IMR-90 (cell line): ENCODE results near the gene SUPT3H. TPM values are rescaled to one million over a fixed set of nuclear protein-coding genes. Genes with fewer than 3 reads are reported as not detected.

Experiments used
- ATAC-seq: fragments of 200-7000 bp; cut with Tn5 transposase; 2 replicates; pipeline ENCODE4 v1.9.1; 2020; ENCODE audit warnings: low read depth, mild to moderate bottlenecking, moderate library complexity
- BruUV-seq: library from RNA; stranded (reverse); fragments of 400-500 nt; replicated peaks from 2 replicates; lab custom pipeline; 2021; lab: Mats Ljungman, UMichigan
- CTCF ChIA-PET: fragments of 300-600 bp; formaldehyde crosslinking; extraction: SDS; loops from one replicate; lab custom pipeline; 2021; ENCODE audit warnings: antibody characterized with exemption; lab: Yijun Ruan, JAX
- POLR2A ChIA-PET: fragments of 300-600 bp; sonication (Branson Sonifier 250); formaldehyde crosslinking; loops from one replicate; lab custom pipeline; 2022; ENCODE audit warnings: antibody characterized with exemption; ENCODE audit not compliant: unreplicated experiment; lab: Charles Lee
- DNase-seq: peaks from one replicate; pipeline ENCODE4 v3.0.0; 2013
- H2AFZ ChIP-seq: replicated peaks from 2 replicates; pipeline ENCODE3; 2013; ENCODE audit warnings: low read length, mild to moderate bottlenecking; ENCODE audit not compliant: poor library complexity
- H2AK5ac ChIP-seq: 2 replicates; pipeline ENCODE4 v1.6.1; 2013; ENCODE audit warnings: low read depth, low read length, inconsistent platforms
- H2AK9ac ChIP-seq: replicated peaks from 2 replicates; pipeline ENCODE3; 2013; ENCODE audit warnings: mild to moderate bottlenecking, low read depth, low read length, moderate library complexity; ENCODE audit not compliant: poor library complexity
- H2BK120ac ChIP-seq: 2 replicates; pipeline ENCODE4 v1.6.1; 2013; ENCODE audit warnings: low read depth, low read length, inconsistent platforms
- H2BK15ac ChIP-seq: 3 replicates; pipeline ENCODE4 v1.6.1; 2013; ENCODE audit warnings: low read depth, low read length, inconsistent platforms
- H2BK20ac ChIP-seq: 2 replicates; pipeline ENCODE4 v1.6.1; 2013; ENCODE audit warnings: low read depth, mild to moderate bottlenecking, inconsistent platforms, low read length, moderate library complexity
- H2BK5ac ChIP-seq: 2 replicates; pipeline ENCODE4 v1.6.1; 2013; ENCODE audit warnings: mild to moderate bottlenecking, low read depth, low read length, inconsistent platforms; ENCODE audit not compliant: poor library complexity, severe bottlenecking
- H3K14ac ChIP-seq: replicated peaks from 2 replicates; pipeline ENCODE4 v1.6.1; 2013; ENCODE audit warnings: low read depth, low read length, inconsistent platforms
- H3K18ac ChIP-seq: 2 replicates; pipeline ENCODE4 v1.6.1; 2013; ENCODE audit warnings: low read depth, low read length, control low read depth
- H3K23ac ChIP-seq: 2 replicates; pipeline ENCODE4 v1.6.1; 2013; ENCODE audit warnings: low read depth, low read length, inconsistent platforms
- H3K27ac ChIP-seq: 2 replicates; pipeline ENCODE4 v1.5.1; 2013; ENCODE audit warnings: mild to moderate bottlenecking, control low read depth, low read length; ENCODE audit not compliant: insufficient read depth
- H3K27me3 ChIP-seq: 2 replicates; pipeline ENCODE4 v1.6.1; 2013; ENCODE audit warnings: low read length; ENCODE audit not compliant: control insufficient read depth, insufficient read depth
- H3K36me3 ChIP-seq: 2 replicates; pipeline ENCODE4 v1.6.1; 2013; ENCODE audit warnings: low read length, mixed read lengths; ENCODE audit not compliant: control insufficient read depth, insufficient read depth
- H3K4ac ChIP-seq: 2 replicates; pipeline ENCODE4 v1.6.1; 2013; ENCODE audit warnings: low read depth, low read length, inconsistent platforms
- H3K4me1 ChIP-seq: 2 replicates; pipeline ENCODE4 v1.6.1; 2013; ENCODE audit warnings: low read length, mixed read lengths; ENCODE audit not compliant: control insufficient read depth, insufficient read depth
- H3K4me2 ChIP-seq: 2 replicates; pipeline ENCODE4 v1.6.1; 2013; ENCODE audit warnings: low read depth, mild to moderate bottlenecking, control low read depth, low read length, moderate library complexity
- H3K4me3 ChIP-seq: 2 replicates; pipeline ENCODE4 v1.5.1; 2013; ENCODE audit warnings: low read depth, mild to moderate bottlenecking, control low read depth, low read length, moderate library complexity; ENCODE audit not compliant: insufficient read depth
- H3K56ac ChIP-seq: 2 replicates; pipeline ENCODE4 v1.6.1; 2013; ENCODE audit warnings: low read length, inconsistent platforms; ENCODE audit not compliant: insufficient read depth; ENCODE audit errors: extremely low read depth
- H3K79me1 ChIP-seq, 2 experiments: 2 replicates each; pipeline ENCODE4 v1.6.1; 2013; ENCODE audit warnings: low read length in 2 of 2, inconsistent platforms in 1 of 2, low read depth in 1 of 2
- H3K9ac ChIP-seq: 2 replicates; pipeline ENCODE4 v1.6.1; 2013; ENCODE audit warnings: low read depth, low read length, control low read depth
- H3K9me1 ChIP-seq: 2 replicates; pipeline ENCODE4 v1.6.1; 2013; ENCODE audit warnings: low read length, inconsistent platforms; ENCODE audit not compliant: insufficient read depth
- H3K9me3 ChIP-seq: 2 replicates; pipeline ENCODE4 v1.6.1; 2013; ENCODE audit warnings: low read length; ENCODE audit not compliant: control insufficient read depth, insufficient read depth
- H4K20me1 ChIP-seq: 2 replicates; pipeline ENCODE4 v1.6.1; 2013; ENCODE audit warnings: low read length, inconsistent platforms; ENCODE audit not compliant: insufficient read depth
- H4K5ac ChIP-seq: 2 replicates; pipeline ENCODE4 v1.6.1; 2013; ENCODE audit warnings: mild to moderate bottlenecking, low read depth, low read length, control low read depth
- H4K8ac ChIP-seq, 2 experiments: 2 replicates each; pipeline ENCODE4 v1.6.1; 2013; ENCODE audit warnings: low read depth in 2 of 2, low read length in 2 of 2, control low read depth in 1 of 2, inconsistent platforms in 1 of 2
- H4K91ac ChIP-seq: 2 replicates; pipeline ENCODE4 v1.6.1; 2013; ENCODE audit warnings: low read depth, low read length, inconsistent platforms; ENCODE audit not compliant: insufficient read depth
- CEBPB ChIP-seq: IDR thresholded peaks from 2 replicates; pipeline ENCODE4 v1.6.1; 2012; ENCODE audit warnings: low read depth, low read length, improper control_type of control experiment
- CTCF ChIP-seq: conservative IDR thresholded peaks from 2 replicates; pipeline ENCODE4 v1.5.1; 2012; ENCODE audit warnings: mild to moderate bottlenecking, low read depth, low read length, improper control_type of control experiment
- MXI1 ChIP-seq: IDR thresholded peaks from 2 replicates; pipeline ENCODE4 v1.6.1; 2012; ENCODE audit warnings: low read depth, mild to moderate bottlenecking, low read length, moderate library complexity, borderline replicate concordance
- RAD21 ChIP-seq: IDR thresholded peaks from 2 replicates; pipeline ENCODE4 v1.6.1; 2012; ENCODE audit warnings: low read length, improper control_type of control experiment
- RCOR1 ChIP-seq: IDR thresholded peaks from 2 replicates; pipeline ENCODE4 v1.6.1; 2012; ENCODE audit warnings: mild to moderate bottlenecking, low read length, improper control_type of control experiment; ENCODE audit not compliant: insufficient replicate concordance
- SMC3 ChIP-seq: fragments of 150-350 bp; IDR thresholded peaks from 2 replicates; pipeline ENCODE4 v1.6.1; 2016; ENCODE audit warnings: low read depth, mild to moderate bottlenecking, antibody characterized with exemption, low read length, moderate library complexity
- WGBS, 2 experiments: methylation state at CpG; one replicate each; pipeline versions ENCODE4 v1.1.5 to v1.1.7; 2013; ENCODE audit warnings: missing lambda C conversion rate in 2 of 2; ENCODE audit not compliant: insufficient read length in 1 of 2; ENCODE audit errors: extremely low coverage in 2 of 2; 5-methylcytosine and 5-hydroxymethylcytosine counted together
- dilution Hi-C: fragments of 300-500 bp; cut with HindIII; formaldehyde crosslinking; loops from one replicate; pipeline ENCODE4 v1.14.3; 2018; ENCODE audit warnings: low sequenced_read_pairs; ENCODE audit not compliant: unreplicated experiment
- in situ Hi-C: fragments of 300-500 bp; cut with MboI; formaldehyde crosslinking; loops from 3 replicates; pipeline ENCODE4 v1.14.3; 2019; ENCODE audit warnings: low sequenced_read_pairs, inconsistent platforms, mixed read lengths
- intact Hi-C: fragments of 100-400 bp; cut with micrococcal nuclease; formaldehyde crosslinking; loops from 2 replicates; pipeline ENCODE4 v1.10.0; 2022
- polyA plus RNA-seq, 3 experiments: library from polyadenylated mRNA; depleted of rRNA; stranded (reverse); fragments of >200 nt; gene quantifications; 2 replicates each; pipeline ENCODE4 v1.2.3, GENCODE V29; 2012; ENCODE audit warnings: low replicate concordance in 1 of 3
- total RNA-seq: library from RNA; depleted of rRNA; stranded (reverse); fragments of >200 nt; gene quantifications from 2 replicates; pipeline ENCODE4 v1.2.3, GENCODE V29; 2012

Gene SUPT3H
- total and polyA plus RNA-seq, 2 of the 4 experiments (the other 2 are of a cell fraction), result 4.5 to 5.0 TPM

- Histone ChIP-seq H3K4me2 (no peak overlapping the region), H2AK9ac (no peak overlapping the region), H3K9me3 (no peaks in the 10 kb centered on the region), H3K4me1 (no peaks in the 10 kb centered on the region), H2BK5ac (no peak overlapping the region), H2BK15ac (no peak overlapping the region), H3K56ac (no peak overlapping the region), H3K4me3 (no peak overlapping the region), H3K27me3 (no peaks in the 10 kb centered on the region), H3K14ac (no peak overlapping the region), H3K23ac (no peak overlapping the region), H4K20me1 (no peaks in the 10 kb centered on the region), H2BK120ac (no peak overlapping the region), H4K8ac (no peak overlapping the region), H3K36me3 (no peaks in the 10 kb centered on the region), H4K5ac (no peak overlapping the region), H3K9me1 (no peaks in the 10 kb centered on the region), H2AFZ (no peak overlapping the region), H3K27ac (no peak overlapping the region), H3K4ac (no peak overlapping the region), H3K79me1 (no peaks in the 10 kb centered on the region; a peak in 1 of 4 replicates), H4K91ac (no peak overlapping the region), H2BK20ac (no peak overlapping the region), H3K18ac (no peak overlapping the region), H2AK5ac (no peak overlapping the region), H3K9ac (no peak overlapping the region)
- ATAC-seq (no peak), DNase-seq (no peak)
- intact Hi-C loops, result no loop called here
- TF ChIP-seq RCOR1, result no peak
- no peak for TF ChIP-seq RAD21
- TF ChIP-seq CTCF, result no peak
- TF ChIP-seq SMC3, result no peak
- TF ChIP-seq MXI1, result no peak
- TF ChIP-seq CEBPB, result no peak
- no TSS peak for BruUV-seq
- ChIA-PET POLR2A (no interaction called here), CTCF (interaction anchor here (0.6 to 0.7 kb wide), 2 partner anchors 9 to 555 kb away, joined by 3 read pairs; no protein-coding TSS in a partner anchor)
- no CpG with 5 or more reads among the region's 2 CpGs for WGBS, 2 experiments
- in situ Hi-C loops, result no loop called here
- dilution Hi-C loops, result no loop called here
These were observed 192.1 kb downstream of the SUPT3H start for GRCh38 chr6:45185403-45186251.
